Measurements from ENCODE around the gene COG5.

Gene COG5

DNA sequence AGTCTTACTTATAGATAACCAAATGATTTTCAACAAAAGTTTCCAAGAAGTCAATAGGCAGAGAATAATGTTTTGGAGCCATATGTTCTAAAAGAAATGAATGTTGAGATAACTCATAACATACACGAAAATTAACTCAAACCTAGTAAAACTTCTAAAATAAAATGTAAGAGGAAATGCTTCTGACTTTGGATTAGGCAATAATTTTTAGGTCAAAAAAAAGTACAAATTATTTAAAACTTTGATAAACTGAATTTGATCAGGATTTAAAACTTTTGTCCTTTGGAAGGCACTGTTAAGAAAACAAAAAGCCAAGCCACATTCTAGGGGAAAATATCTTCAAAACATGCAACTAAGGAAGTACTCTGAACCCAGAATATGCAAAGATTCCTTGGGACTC is 242.1 kb downstream of the COG5 start:
- no peak for DNase-seq

- DNase-seq: no peak
These were observed 243.9 kb downstream of the COG5 start for GRCh38 chr7:107319724-107320228.

DNA sequence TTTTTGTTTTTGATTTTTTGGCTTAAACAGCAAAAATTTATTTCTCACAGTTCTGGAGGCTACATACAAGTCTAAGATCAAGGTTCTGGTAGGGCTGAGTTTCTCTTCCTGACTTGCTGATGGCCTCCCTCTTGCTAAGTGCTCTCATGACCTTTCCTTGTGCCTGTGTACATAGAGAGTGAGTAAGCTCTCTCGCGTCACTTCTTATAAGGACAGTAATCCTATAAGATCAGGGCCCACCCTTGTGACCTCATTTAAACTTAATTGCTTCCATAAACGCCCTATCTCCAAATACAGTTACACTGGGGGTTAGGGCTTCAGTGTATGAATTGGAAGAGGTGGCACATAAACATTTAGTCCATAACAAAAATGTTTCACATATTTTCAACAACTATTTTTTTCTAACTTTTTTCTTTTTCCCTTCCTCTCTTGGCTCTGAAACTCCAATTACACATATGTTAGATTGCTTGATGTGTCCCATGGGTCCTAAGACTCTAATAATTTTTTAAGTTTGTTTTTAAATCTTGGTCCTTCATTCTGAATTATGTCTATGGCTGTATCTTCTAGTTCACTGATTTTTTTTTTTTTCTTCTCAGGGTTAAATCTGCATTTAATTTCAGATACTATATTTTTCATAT is 245.1 kb downstream of the COG5 start:
- no peak for DNase-seq

DNA sequence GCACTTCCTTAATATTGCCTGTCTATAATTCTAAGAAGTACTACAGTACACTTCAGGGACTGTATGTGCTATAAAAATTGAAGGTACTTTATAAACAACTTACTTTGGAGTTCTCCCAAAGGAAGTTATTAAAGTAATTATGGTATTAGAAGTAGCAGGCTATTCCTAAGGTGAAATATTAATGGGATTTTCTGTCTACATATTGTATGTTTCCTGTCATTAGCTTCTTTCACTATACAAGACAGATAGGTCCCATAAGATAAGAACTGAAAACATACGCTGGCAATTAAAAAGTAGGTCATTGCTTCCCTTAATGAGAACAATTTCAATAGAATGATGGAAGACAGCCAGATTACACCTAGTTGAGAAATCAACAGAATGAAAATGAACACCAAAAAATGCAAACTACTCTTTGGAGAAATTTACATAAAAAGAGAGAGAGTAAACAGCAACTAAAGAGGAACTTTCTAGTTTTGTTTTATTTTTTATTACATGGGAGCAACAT is 248.0 kb downstream of the COG5 start:
- DNase-seq: no peak

DNA sequence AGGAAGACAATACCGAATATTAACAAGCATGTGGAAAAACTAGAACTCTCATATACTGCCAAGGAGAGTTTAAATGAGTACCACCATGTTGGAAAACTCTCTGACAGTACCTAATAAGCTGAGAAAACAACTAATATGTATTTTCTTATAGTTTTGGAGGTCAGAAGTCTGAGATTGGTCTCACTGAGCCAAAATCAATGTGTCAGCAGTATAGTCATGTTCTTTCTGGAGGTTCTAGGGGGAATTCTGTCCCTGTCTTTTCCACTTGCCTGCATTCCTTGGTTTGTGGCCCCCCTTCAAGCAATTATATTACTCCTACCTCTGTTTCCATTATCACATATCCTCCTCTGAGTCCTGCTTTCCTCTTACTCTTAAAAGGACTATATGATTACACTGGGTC is 250.4 kb downstream of the COG5 start:
- DNase-seq: no peak

GRCh38 chr7:107312418-107312817 is 251.3 kb downstream of the COG5 start:
- DNase-seq: no peak

DNA sequence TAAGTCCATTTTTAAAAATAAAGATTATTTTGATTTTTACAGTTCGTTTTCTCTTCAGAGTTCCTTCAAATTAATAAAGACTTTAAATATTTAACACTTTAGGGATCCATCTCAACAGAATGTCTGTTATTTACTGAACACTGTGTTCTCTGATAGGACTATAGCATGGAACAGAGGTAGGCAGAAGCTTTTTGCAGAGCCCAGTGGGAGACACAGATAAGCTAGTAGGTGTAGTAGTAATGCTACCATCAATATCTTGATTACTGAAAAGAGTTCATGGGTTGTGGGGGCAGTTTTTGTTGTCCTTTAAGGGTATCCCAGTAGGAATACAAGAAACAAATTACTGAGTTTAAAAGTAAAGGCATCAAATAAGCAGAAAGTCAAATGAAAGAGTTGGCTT is 254.4 kb downstream of the COG5 start:
- no peak for DNase-seq

GRCh38 chr7:107304636-107305035 is 259.1 kb downstream of the COG5 start:
- no peak for DNase-seq

DNA sequence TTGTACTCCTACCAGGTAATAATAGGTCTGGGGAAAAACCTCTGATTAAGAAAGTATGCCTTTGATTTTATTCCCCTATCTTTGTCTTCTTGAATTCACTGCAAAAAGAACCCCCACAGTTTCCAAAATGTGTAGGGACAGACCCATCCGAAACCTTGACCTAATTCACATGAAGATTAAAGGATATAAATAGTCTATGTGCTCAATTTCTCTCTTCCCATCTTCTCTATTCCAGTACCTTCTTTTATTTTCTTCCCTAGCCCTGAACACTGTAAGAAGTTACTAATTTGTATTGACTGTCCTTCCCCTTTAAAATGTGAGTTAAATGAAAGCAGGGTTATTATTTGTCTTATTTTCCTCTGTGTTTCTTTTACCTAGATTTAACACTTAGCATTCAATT is 259.7 kb downstream of the COG5 start:
- no peak for DNase-seq

DNA sequence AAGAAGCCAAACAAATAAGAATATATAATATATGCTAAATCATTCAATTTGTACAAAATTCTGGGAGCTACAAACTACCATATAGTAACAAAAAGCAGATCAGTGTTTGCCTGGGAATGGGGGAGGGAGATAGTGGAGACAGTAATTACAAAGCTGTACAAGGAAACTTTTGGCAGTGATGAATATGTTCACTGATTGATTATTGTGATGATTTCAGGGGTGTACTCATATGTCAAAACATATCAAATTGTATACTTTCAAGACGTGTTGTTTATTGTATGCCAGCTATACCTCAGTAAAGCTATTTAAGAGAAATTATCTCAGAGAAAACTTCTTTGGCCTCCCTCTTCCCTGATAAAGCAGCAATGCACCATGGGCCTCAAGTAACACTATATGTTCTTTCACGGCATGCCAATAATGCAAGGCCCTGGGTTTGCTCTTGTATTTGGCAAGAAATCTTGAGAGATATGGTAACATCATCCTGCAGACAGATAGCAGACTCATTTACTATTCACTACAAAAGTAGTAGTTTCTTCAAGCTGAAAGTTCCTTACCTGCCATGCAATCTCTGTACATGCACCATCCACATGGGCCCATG is 261.4 kb downstream of the COG5 start:
- DNase-seq: no peak

DNA sequence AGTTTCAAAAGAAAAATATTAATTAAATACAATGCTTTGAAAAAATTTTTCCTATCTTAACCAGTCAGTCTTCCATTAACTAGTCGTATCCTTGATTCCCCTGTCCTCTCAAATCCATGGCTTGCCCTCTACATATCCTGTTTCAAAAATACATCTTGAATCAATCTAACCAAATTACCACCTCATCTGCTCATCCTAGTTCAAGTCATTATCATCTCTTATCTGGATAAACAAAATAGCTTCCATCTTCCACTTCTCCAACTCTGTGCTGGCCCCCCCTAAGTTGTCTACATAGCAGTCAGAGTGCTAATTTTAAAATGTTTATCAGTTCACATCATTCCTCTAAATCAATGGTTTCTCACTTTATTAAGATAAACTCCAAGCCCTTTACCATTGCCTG is 269.5 kb downstream of the COG5 start:
- no peak for DNase-seq

DNA sequence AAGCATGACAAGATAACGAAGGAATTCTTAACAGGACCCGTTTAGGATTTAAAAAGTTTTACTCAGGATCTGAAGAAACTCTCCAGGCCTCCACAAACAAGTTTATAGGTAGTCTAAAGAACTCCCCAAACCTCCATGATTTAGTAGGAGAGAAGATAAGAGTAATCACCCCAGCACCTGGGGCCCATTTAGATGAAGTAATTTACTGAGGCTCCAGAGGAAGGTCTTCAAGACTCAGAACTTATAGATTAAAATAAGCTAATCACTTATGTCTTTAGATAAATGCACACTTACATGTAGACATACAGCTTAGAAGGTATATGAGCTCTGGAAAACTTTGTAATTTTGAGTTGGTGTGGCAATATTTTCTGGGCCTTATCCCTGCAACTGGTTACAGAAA is 271.1 kb downstream of the COG5 start:
- DNase-seq: no peak

- DNase-seq: no peak
These were observed 272.3 kb downstream of the COG5 start for GRCh38 chr7:107291434-107291833.

GRCh38 chr7:107286751-107287621 is 276.7 kb downstream of the COG5 start:
- no peak for DNase-seq

DNA sequence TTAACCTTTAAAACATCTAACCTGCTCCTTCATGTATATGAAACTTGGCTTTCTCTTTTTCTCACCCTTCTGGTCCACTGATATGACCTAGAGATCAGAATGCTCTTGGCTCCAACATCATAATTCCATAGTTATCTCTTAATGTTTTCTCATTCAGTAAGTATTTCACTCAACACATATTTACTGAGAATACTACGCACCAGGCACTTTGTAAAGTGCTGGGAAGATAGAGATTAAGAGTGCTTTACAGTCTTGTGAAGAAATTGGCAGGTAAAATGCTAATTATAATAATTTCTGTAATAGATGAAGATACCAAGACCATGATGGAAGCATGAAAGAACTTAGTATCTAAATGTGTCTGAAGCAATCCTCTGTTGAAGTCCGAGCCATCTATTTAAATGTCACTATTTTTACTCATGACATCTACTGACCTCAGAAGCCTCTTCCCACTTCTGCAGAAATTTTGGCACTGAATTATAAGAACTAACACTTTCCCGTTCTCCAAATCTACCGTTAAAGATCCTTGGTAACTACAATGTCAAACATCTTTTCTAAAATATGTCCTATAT is 278.7 kb downstream of the COG5 start:
- DNase-seq: no peak

GRCh38 chr7:107277331-107277730 is 286.4 kb downstream of the COG5 start:
- DNase-seq: no peak

- no peak for DNase-seq
These were observed 287.4 kb downstream of the COG5 start for GRCh38 chr7:107276220-107276827.

GRCh38 chr7:107274506-107274905 is 289.2 kb downstream of the COG5 start:
- DNase-seq: no peak

DNA sequence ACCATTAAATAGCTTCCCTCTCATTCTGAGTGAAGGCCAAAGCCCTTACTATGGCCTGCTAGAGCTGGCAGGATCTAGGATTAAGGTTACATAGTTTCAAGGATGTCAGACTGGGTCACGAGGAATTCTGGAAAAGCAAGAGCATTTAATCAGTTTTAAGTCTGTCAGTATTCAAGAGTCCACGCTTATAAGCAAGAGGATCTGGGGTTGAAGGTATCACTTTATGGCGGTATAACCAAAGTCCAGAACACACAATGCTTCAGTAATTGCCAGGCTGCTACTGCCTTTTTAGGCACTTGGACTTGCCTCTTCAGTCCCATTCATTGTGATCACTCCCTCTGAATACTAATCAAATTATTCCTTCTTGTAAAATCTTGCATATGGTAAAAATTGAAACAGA is 293.9 kb downstream of the COG5 start:
- DNase-seq: no peak

DNA sequence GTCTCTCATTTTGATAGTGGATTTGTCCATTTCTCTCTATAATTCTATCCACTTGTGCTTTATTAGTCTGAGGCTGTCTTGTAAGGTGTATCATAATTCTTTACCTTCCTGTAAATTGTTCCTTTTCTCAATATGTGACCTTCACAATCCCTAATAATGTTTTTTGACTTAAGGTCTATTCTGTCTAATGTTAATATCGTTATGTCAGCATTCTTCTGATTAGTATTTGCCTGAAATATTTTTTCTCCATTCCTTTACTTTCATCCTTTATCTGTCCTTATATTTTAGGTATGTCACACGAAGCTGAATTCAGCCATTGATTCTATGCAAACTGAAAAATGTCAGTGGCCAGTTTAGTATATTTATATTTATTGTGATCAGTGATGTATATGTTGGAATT is 295.1 kb downstream of the COG5 start:
- DNase-seq: no peak

GRCh38 chr7:107267138-107267537 is 296.6 kb downstream of the COG5 start:
- no peak for DNase-seq

- no peak for DNase-seq
These were observed 299.0 kb downstream of the COG5 start for GRCh38 chr7:107264723-107265122.

- no peak for DNase-seq
These were observed 300.9 kb downstream of the COG5 start for GRCh38 chr7:107262857-107263256.

All from SW 1271 (cell line).